Measurements from ENCODE around the gene LILRB4. TPM values are rescaled to one million over a fixed set of nuclear protein-coding genes. Genes with fewer than 3 reads are reported as not detected.
"Not testable (repeated sequence)": the region's sequence is repeated elsewhere in the genome, so short reads cannot be mapped to it uniquely, and the experiment has no call there.

The LILRB4 gene
- total RNA-seq, 1 experiment from 2014 or later = not detected

GRCh38 chr19:54694648-54695047 is 31.9 kb downstream of the LILRB4 start:
- no peak for DNase-seq (ENCODE audit: low read depth)

DNA sequence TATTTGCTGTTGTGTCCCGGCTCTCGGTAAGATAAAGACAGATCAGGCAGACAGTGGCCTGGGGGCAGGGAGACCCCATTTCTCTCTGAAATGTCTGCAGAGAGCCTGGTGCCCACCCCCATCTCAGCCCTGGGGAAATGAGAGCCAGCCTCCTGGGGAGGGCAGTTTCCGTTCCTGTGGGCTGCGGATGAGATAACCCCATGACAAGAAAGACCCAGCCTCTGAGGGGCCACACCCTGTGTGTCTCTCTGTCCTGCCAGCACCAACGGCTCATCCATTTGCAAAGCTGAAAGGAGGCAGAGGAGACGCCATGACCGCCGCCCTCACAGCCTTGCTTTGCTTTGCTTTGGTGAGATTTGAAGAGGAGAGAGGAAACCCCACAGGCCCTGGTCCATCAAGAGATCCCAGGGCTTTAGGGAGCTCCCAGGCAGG is 33.3 kb downstream of the LILRB4 start:
- no peak for DNase-seq (ENCODE audit: low read depth)

GRCh38 chr19:54696766-54697165 is 34.0 kb downstream of the LILRB4 start:
- no peak for DNase-seq (ENCODE audit: low read depth)

DNA sequence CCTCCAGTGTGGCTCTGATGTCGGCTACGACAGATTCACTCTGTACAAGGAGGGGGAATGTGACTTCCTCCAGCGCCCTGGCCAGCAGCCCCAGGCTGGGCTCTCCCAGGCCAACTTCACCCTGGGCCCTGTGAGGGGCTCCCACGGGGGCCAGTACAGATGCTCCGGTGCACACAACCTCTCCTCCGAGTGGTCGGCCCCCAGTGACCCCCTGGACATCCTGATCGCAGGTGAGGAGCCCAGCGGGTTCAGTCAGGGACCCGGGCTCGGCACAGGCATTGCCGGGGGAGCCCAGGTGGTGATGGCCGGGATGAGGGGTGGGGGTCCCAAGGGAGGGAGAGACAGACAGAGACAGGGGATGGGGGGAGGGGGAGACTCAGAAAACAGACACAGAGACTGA is 34.9 kb downstream of the LILRB4 start:
- not testable (repeated sequence) for DNase-seq (ENCODE audit: low read depth)

DNA sequence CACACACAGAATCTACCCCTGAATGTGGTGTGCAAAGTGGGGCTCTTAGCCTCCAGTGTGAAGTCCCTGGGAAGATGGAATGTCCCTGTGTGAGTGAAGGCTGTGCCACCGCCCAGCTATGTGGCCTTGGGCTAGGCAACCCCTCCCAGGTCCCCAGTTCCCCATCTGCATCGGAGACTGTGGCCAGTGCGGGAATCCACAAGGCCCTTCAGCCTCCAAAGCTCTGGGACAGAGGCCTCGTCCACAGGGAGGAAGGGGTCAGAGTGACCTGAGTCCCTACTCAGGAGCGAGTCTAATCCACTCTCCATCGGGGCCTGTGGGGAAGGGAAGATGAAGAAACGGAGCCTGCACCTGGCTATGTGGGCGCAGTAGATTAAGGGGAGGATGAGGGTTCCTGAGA is 42.1 kb downstream of the LILRB4 start:
- DNase-seq (ENCODE audit: low read depth) = no peak

DNA sequence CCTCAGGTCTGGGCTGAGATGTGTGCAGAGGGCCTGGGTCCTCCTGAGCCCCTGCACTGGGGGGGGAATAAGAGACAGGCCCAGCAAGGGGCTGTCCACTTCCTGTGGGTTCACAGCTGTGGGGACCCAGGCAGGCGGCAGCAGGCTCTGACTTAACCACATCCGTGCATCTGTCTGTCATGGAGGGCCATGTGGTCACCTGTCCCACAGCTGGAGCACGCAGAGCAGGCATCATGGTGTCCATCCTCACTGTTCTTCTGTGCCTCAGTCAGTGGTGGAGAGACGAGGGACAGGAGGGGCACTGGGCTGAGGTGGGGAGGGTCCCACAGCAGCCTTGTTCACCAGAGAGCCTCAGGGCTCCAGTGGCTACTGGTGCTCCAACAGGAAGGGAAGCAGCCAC is 45.2 kb downstream of the LILRB4 start:
- DNase-seq (ENCODE audit: low read depth) = no peak

DNA sequence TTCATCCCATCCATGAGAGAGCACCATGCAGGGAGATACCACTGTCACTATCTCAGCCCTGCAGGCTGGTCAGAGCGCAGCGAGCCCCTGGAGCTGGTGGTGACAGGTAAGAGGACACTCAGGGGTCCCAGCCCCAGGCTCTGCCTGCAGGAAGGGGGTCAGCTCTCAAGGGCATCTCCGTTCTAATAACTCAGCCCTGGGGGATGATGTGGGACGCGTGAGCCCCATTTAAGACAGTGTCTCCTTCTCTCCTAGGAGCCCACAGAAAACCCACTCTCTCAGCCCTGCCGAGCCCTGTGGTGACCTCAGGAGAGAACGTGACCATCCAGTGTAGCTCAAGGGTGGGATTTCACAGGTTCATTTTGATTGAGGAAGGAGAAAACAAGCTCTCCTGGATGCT is 46.0 kb downstream of the LILRB4 start:
- DNase-seq (ENCODE audit: low read depth) = no peak

DNA sequence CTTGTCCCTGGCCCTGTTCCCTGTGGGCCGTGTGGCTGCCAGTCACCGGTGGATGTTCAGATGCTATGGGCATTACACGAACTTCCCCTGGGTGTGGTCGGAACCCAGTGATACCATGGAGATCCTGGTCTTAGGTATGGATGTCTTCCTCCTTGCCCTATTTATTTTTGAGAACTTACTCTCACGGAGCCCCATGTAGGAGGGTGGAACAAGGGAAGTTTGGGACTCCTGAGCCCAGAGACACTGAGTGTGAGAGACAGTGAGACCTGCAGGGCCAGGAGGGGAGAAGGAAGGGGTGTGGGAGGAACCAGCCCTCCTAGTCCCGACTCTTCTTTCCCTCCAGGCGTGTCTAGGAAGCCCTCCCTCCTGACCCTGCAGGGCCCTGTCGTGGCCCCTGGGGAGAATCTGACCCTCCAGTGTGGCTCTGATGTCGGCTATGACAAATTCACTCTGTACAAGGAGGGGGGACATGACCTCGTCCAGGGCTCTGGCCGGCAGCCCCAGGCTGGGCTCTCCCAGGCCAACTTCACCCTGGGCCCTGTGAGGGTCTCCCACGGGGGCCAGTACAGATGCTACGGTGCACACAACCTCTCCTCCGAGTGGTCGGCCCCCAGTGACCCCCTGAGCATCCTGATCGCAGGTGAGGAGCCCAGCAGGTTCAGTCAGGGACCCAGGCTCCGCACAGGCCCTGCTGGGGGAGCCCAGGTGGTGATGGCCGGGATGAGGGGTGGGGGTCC is 46.6 kb downstream of the LILRB4 start:
- no peak for DNase-seq (ENCODE audit: low read depth)

DNA sequence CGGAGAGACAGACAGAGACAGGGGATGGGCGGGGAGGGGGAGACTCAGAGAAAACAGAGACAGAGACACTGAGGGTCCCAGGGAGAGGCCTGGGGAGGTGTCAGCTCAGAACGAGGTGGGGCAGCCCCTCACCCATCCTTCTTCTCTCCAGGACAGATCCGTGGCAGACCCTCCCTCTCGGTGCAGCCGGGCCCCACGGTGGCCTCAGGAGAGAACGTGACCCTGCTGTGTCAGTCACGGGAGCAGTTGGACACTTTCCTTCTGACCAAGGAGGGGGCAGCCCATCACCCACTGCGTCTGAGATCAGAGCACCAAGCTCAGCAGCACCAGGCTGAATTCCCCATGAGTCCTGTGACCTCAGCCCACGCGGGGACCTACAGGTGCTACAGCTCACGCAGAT is 47.2 kb downstream of the LILRB4 start:
- DNase-seq (ENCODE audit: low read depth) = not testable (repeated sequence)

Other genes with a start within 250 kb of the LILRB4 start
- gene TTYH1, start 247.5 kb upstream of the LILRB4 start, total RNA-seq (2014; rRNA removed; shearing (Covaris generic)) = not detected in 2 replicates
- gene LENG8, start 213.8 kb upstream of the LILRB4 start, total RNA-seq (2014; rRNA removed; shearing (Covaris generic)) = 7.1 and 9.0 TPM in 2 replicates
- gene LENG9, start 199.2 kb upstream of the LILRB4 start, total RNA-seq (2014; rRNA removed; shearing (Covaris generic)) = 0.88 and 1.4 TPM in 2 replicates
- gene CDC42EP5, start 189.7 kb upstream of the LILRB4 start, total RNA-seq (2014; rRNA removed; shearing (Covaris generic)) = 1.1 and 1.7 TPM in 2 replicates
- gene LAIR2, start 160.2 kb upstream of the LILRB4 start, total RNA-seq (2014; rRNA removed; shearing (Covaris generic)) = not detected in 2 replicates
- gene LILRA2, start 89.2 kb upstream of the LILRB4 start, total RNA-seq (2014; rRNA removed; shearing (Covaris generic)) = not detected in 2 replicates
- gene LILRA1, start 69.4 kb upstream of the LILRB4 start, total RNA-seq (2014; rRNA removed; shearing (Covaris generic)) = not detected in 2 replicates
- not detected in 2 replicates for gene LILRB1, start 32.5 kb upstream of the LILRB4 start, total RNA-seq (2014; rRNA removed; shearing (Covaris generic))
- not detected in 2 replicates for gene KIR3DL3, start 61.5 kb downstream of the LILRB4 start, total RNA-seq (2014; rRNA removed; shearing (Covaris generic))
- gene KIR2DL3, start 75.5 kb downstream of the LILRB4 start, total RNA-seq (2014; rRNA removed; shearing (Covaris generic)) = not detected in 2 replicates
- gene KIR2DL1, start 106.8 kb downstream of the LILRB4 start, total RNA-seq (2014; rRNA removed; shearing (Covaris generic)) = not detected in 2 replicates
- gene KIR2DL4, start 140.6 kb downstream of the LILRB4 start, total RNA-seq (2014; rRNA removed; shearing (Covaris generic)) = not detected in 2 replicates
- gene KIR3DL1, start 153.5 kb downstream of the LILRB4 start, total RNA-seq (2014; rRNA removed; shearing (Covaris generic)) = not detected in 2 replicates
- not detected in 2 replicates for gene KIR2DS4, start 169.7 kb downstream of the LILRB4 start, total RNA-seq (2014; rRNA removed; shearing (Covaris generic))
- gene KIR3DL2, start 187.5 kb downstream of the LILRB4 start, total RNA-seq (2014; rRNA removed; shearing (Covaris generic)) = not detected in 2 replicates
- not detected in 2 replicates for gene FCAR, start 211.2 kb downstream of the LILRB4 start, total RNA-seq (2014; rRNA removed; shearing (Covaris generic))
- not detected in 2 replicates for gene NCR1, start 243.2 kb downstream of the LILRB4 start, total RNA-seq (2014; rRNA removed; shearing (Covaris generic))